PC-9 (cell line): ENCODE measurements around the gene USH2A. TPM values are rescaled to one million over a fixed set of nuclear protein-coding genes. Genes with fewer than 3 reads are reported as not detected.

ENCODE experiments used
- BruUV-seq: library from RNA; stranded (reverse); fragments of 400-500 nt; replicated peaks from 2 replicates; lab custom pipeline; 2021; lab: Mats Ljungman, UMichigan
- CTCF ChIA-PET: fragments of 300-600 bp; sonication (Branson Sonifier 250); formaldehyde crosslinking; loops from one replicate; lab custom pipeline; 2022; ENCODE audit warnings: antibody characterized with exemption; lab: Charles Lee
- POLR2A ChIA-PET: fragments of 300-600 bp; sonication (Branson Sonifier 250); formaldehyde crosslinking; loops from one replicate; lab custom pipeline; 2022; ENCODE audit warnings: antibody characterized with exemption; ENCODE audit not compliant: unreplicated experiment; lab: Charles Lee
- DNase-seq, 2 experiments: peaks; one replicate each; pipeline versions ENCODE4 v3.0.0 to v3.0.0-alpha.2; 2015 to 2022; ENCODE audit warnings: mixed read lengths in 1 of 2
- H2AFZ ChIP-seq: fragments of 200-600 bp; sonication (generic); 2 replicates; pipeline ENCODE4 v1.8.1; 2017; ENCODE audit warnings: antibody characterized with exemption
- H3F3A ChIP-seq: fragments of 200-600 bp; sonication (generic); 2 replicates; pipeline ENCODE4 v1.8.1; 2017; ENCODE audit warnings: antibody characterized with exemption, mild to moderate bottlenecking, low read depth; ENCODE audit not compliant: insufficient read depth
- H3K27ac ChIP-seq: fragments of 200-600 bp; sonication (generic); 2 replicates; pipeline ENCODE4 v1.6.1; 2016; ENCODE audit warnings: mixed run types
- H3K27me3 ChIP-seq: fragments of 200-600 bp; sonication (generic); 2 replicates; pipeline ENCODE4 v1.6.1; 2016; ENCODE audit warnings: low read depth, mixed run types; ENCODE audit not compliant: insufficient read depth
- H3K36me3 ChIP-seq: fragments of 200-600 bp; sonication (generic); 2 replicates; pipeline ENCODE4 v1.6.1; 2016; ENCODE audit warnings: low read depth, mixed run types
- H3K4me1 ChIP-seq: fragments of 200-600 bp; sonication (generic); replicated peaks from 2 replicates; pipeline ENCODE4 v1.6.1; 2016; ENCODE audit warnings: mixed run types; ENCODE audit not compliant: insufficient read depth
- H3K4me2 ChIP-seq: fragments of 200-600 bp; sonication (generic); 2 replicates; pipeline ENCODE4 v1.6.1; 2017; ENCODE audit warnings: mixed run types
- H3K4me3 ChIP-seq: fragments of 200-600 bp; sonication (generic); 2 replicates; pipeline ENCODE4 v1.6.1; 2016; ENCODE audit warnings: mixed run types
- H3K79me2 ChIP-seq: fragments of 200-600 bp; sonication (generic); 2 replicates; pipeline ENCODE4 v1.6.1; 2017; ENCODE audit warnings: low read depth, mixed run types
- H3K9me2 ChIP-seq: fragments of 200-600 bp; sonication (generic); 2 replicates; pipeline ENCODE4 v1.8.1; 2017; ENCODE audit warnings: mild to moderate bottlenecking; ENCODE audit not compliant: insufficient read depth
- H3K9me3 ChIP-seq: fragments of 200-600 bp; sonication (generic); 2 replicates; pipeline ENCODE4 v1.8.1; 2016; ENCODE audit warnings: low read depth; ENCODE audit not compliant: insufficient read depth
- H4K20me1 ChIP-seq: fragments of 200-600 bp; sonication (generic); 2 replicates; pipeline ENCODE4 v1.8.1; 2017; ENCODE audit not compliant: insufficient read depth
- CTCF ChIP-seq: fragments of 200-600 bp; sonication (generic); conservative IDR thresholded peaks from 2 replicates; pipeline ENCODE4 v1.6.1; 2017; ENCODE audit warnings: mixed run types, antibody characterized with exemption, mild to moderate bottlenecking, moderate library complexity
- EZH2 ChIP-seq: fragments of 200-600 bp; sonication (generic); IDR thresholded peaks from 2 replicates; pipeline ENCODE4 v1.8.0; 2017; ENCODE audit warnings: antibody characterized with exemption, low read depth
- intact Hi-C: fragments of 100-400 bp; cut with micrococcal nuclease; formaldehyde crosslinking; loops from one replicate; pipeline ENCODE4 v1.10.0; 2022; ENCODE audit not compliant: unreplicated experiment
- total RNA-seq: library from RNA; stranded (reverse); gene quantifications from 2 replicates; pipeline ENCODE4 v1.2.3, GENCODE V29; 2021

The USH2A gene
- total RNA-seq, 1 experiment from 2014 or later: not detected

DNA sequence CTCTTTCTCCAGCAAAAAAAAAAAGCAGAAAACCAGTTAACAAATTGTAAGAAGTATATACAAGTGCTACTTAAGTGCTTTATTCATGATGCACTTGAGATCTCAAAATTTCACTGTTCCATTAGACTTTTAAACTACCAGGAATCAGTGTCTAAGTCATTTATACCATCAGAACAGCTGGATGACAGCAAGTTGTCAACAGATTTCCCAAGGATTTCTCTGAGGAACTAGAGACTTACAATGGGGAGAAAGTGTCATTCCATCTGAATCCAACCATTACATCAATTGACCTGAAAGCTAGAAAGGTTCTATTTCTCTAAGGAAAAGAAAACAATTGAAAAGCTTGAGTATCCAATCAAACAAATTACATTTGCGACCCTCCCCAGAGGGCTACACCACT, 43.8 kb downstream of the USH2A start:
- ChIA-PET CTCF (no interaction called here), POLR2A (interaction anchor here (0.7 kb wide), 1 partner anchor 330 kb away, joined by 3 read pairs; no protein-coding TSS in a partner anchor)
- Histone ChIP-seq H3K9me3 (no peaks in the 10 kb centered on the region), H3K4me3 (no peak overlapping the region), H3K9me2 (no peaks in the 10 kb centered on the region), H3K27ac (no peak overlapping the region), H3K27me3 (no peaks in the 10 kb centered on the region), H3K36me3 (no peaks in the 10 kb centered on the region), H2AFZ (no peak overlapping the region), H3K4me2 (no peak overlapping the region), H3K4me1 (no peaks in the 10 kb centered on the region), H3F3A (no peaks in the 10 kb centered on the region), H4K20me1 (no peaks in the 10 kb centered on the region), H3K79me2 (no peaks in the 10 kb centered on the region)
- intact Hi-C loops: no loop called here
- no peak for TF ChIP-seq CTCF
- TF ChIP-seq EZH2: no peak
- no TSS peak for BruUV-seq
- no peak for DNase-seq

DNA sequence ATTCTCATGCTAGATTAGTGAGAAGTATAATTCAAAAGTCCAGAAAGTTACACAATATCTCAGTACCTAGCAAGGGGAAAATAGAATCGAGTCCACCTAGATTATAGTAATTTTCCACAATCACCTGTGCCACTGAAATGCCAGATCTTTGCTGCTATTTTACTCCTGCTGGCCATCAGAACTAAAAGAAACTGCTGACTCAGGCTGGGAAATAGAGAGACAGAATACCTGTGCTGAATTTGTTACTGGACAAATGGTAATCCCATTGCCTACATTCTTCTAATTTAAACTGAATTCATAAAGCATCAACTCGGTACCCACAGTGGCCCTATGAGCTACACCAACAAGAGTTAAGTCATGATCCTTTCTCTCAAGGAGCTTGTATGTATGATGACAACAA, 55.0 kb downstream of the USH2A start:
- H2AFZ ChIP-seq: no peak overlapping the region; the same call in 1 of the 2 replicates
- no peaks in the 10 kb centered on the region for H3K9me3 ChIP-seq
- H4K20me1 ChIP-seq: no peaks in the 10 kb centered on the region
- no peak overlapping the region for H3K4me3 ChIP-seq
- no peaks in the 10 kb centered on the region for H3K79me2 ChIP-seq
- no peak overlapping the region for H3K27ac ChIP-seq
- H3K4me1 ChIP-seq: no peaks in the 10 kb centered on the region
- no TSS peak for BruUV-seq
- no peak for DNase-seq
- H3K27me3 ChIP-seq: no peaks in the 10 kb centered on the region
- ChIA-PET CTCF (no interaction called here), POLR2A (no interaction called here)
- no peaks in the 10 kb centered on the region for H3K36me3 ChIP-seq
- no peaks in the 10 kb centered on the region for H3F3A ChIP-seq
- H3K9me2 ChIP-seq: no peaks in the 10 kb centered on the region
- intact Hi-C loops: no loop called here
- H3K4me2 ChIP-seq: no peak overlapping the region
- no peak for TF ChIP-seq CTCF
- TF ChIP-seq EZH2: no peak

DNA sequence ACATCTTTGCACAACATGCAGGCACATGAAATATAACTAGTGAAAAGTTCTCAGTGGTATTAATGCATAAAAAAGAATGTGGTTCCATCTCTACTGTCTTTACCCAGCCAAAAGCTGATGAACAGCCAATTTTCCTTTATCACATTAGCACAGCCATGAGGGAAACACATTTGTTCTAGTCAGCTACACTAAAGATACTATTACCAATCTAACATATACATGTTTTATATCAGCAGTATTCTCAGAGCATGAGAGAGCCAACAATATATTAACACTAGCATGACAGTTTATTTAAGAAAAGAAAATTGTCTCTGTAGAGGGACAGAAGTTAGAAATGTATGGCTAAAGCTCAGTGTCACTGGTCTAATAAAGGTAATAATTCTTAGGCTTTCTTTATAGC, 56.3 kb downstream of the USH2A start:
- Histone ChIP-seq H2AFZ (no peak overlapping the region), H3K79me2 (no peaks in the 10 kb centered on the region), H3K4me1 (no peaks in the 10 kb centered on the region), H3K4me2 (no peak overlapping the region), H3K27ac (no peak overlapping the region), H3K9me3 (no peaks in the 10 kb centered on the region), H3F3A (no peaks in the 10 kb centered on the region), H3K4me3 (no peak overlapping the region), H3K9me2 (no peaks in the 10 kb centered on the region), H3K36me3 (no peaks in the 10 kb centered on the region), H3K27me3 (no peaks in the 10 kb centered on the region), H4K20me1 (no peaks in the 10 kb centered on the region)
- DNase-seq: no peak
- intact Hi-C loops: no loop called here
- TF ChIP-seq CTCF (no peak), EZH2 (no peak)
- no TSS peak for BruUV-seq
- POLR2A ChIA-PET: no interaction called here
- CTCF ChIA-PET: no interaction called here
